Neutrophil (primary cell): ENCODE results near the gene PRMT9.

Source experiments
- H3K27ac ChIP-seq: fragments of 200-600 bp; sonication (generic); 2 replicates; pipeline ENCODE4 v1.5.1; 2016; ENCODE audit warnings: mild to moderate bottlenecking, moderate library complexity
- H3K27me3 ChIP-seq: fragments of 200-600 bp; sonication (generic); 2 replicates; pipeline ENCODE4 v1.6.0; 2016; ENCODE audit warnings: mild to moderate bottlenecking
- H3K36me3 ChIP-seq: fragments of 200-600 bp; sonication (generic); 2 replicates; pipeline ENCODE4 v1.5.1; 2017
- H3K4me1 ChIP-seq, 2 experiments: fragments of 200-600 bp in 1 of 2; sonication (generic) in 1 of 2; 1 replicate in 1 of 2; 2 replicates in 1 of 2; pipeline versions ENCODE4 v1.5.1 to v1.6.1; 2013 to 2016; ENCODE audit warnings: low read depth in 1 of 2, low read length in 1 of 2, mild to moderate bottlenecking in 1 of 2, moderate library complexity in 1 of 2; ENCODE audit not compliant: control insufficient read depth in 1 of 2, insufficient read depth in 1 of 2
- H3K4me3 ChIP-seq, 2 experiments: fragments of 200-600 bp in 1 of 2; sonication (generic) in 1 of 2; 1 replicate in 1 of 2; 2 replicates in 1 of 2; pipeline ENCODE4 v1.5.1; 2013 to 2016; ENCODE audit warnings: low read depth in 1 of 2, low read length in 1 of 2, mild to moderate bottlenecking in 1 of 2, moderate library complexity in 1 of 2
- H3K9me3 ChIP-seq: fragments of 200-600 bp; sonication (generic); 2 replicates; pipeline ENCODE4 v1.5.1; 2016
- TF ChIP-seq, protein P1 (sequence below): fragments of 200-600 bp; sonication (generic); IDR thresholded peaks from 2 replicates; pipeline ENCODE4 v1.5.1; 2016; ENCODE audit warnings: antibody characterized with exemption

The PRMT9 gene

DNA sequence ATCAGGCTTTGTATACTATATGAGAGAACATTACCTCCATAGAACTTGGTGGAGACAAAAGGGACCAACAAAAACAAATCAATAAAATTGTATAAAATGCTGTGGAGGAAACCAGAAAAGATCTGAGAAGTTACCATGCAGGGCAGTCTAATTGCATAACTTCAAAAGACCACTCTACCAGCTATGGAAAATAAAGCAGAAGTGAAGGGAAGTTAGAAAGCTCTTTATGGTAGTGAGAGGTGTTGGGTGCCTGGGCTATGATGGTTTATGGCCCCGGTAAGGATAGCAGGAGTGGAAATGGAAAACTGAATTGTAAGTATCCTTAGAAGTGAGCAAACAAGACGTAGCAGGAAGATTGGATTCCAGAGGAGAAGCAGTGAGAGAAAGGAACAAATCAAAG, 63.6 kb downstream of the PRMT9 start:
- Histone ChIP-seq H3K4me3 (no peak overlapping the region), H3K27ac (no peak overlapping the region), H3K36me3 (peaks cover 25% of the 10 kb centered on the region), H3K4me1 (peaks cover 17 to 18% of the 10 kb centered on the region in 2 experiments), H3K27me3 (peaks cover 5% of the 10 kb centered on the region), H3K9me3 (no peaks in the 10 kb centered on the region)
- TF ChIP-seq, protein P1, sequence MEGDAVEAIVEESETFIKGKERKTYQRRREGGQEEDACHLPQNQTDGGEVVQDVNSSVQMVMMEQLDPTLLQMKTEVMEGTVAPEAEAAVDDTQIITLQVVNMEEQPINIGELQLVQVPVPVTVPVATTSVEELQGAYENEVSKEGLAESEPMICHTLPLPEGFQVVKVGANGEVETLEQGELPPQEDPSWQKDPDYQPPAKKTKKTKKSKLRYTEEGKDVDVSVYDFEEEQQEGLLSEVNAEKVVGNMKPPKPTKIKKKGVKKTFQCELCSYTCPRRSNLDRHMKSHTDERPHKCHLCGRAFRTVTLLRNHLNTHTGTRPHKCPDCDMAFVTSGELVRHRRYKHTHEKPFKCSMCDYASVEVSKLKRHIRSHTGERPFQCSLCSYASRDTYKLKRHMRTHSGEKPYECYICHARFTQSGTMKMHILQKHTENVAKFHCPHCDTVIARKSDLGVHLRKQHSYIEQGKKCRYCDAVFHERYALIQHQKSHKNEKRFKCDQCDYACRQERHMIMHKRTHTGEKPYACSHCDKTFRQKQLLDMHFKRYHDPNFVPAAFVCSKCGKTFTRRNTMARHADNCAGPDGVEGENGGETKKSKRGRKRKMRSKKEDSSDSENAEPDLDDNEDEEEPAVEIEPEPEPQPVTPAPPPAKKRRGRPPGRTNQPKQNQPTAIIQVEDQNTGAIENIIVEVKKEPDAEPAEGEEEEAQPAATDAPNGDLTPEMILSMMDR = no peak

DNA sequence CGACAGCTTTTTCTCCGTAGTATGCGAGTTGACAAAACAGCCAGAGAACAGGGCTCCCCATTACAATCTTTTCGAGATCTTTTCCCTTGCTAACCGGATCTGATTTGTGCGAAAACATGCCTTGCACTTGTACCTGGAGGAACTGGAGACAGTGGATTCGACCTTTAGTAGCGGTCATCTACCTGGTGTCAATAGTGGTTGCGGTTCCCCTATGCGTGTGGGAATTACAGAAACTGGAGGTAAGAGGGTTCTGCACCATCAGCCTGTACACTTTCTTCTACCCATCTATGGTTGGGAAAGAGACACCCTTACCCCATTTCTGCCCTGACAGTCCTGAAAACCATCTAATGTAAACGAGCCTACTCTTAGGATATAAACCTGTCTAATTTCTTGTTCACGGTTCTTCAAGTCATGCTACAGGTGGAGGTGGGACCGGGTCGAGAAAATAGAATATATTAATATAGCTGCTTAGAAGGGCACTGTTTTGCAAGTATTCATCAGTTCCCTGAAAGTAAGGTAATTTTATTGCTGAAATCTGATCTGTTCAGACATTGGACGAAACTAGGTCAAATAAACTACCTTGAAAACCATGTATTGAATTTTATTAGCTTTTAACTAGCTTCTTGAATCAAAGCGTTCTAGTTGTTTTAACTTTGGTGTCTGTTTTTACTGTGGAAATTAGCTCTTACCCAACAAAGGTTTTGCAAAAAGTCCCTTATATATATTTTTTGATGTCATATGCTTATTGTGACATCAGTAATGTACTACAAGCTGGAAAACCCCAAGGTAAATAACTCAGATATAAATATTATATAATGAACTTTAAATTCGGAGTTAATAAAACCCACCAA, 65.9 kb downstream of the PRMT9 start:
- H3K9me3 ChIP-seq = no peaks in the 10 kb centered on the region
- H3K36me3 ChIP-seq = peaks cover 12% of the 10 kb centered on the region
- H3K4me3 ChIP-seq = peak overlapping the region; percentile 84 to 91
- H3K27me3 ChIP-seq = peaks cover 27% of the 10 kb centered on the region
- H3K27ac ChIP-seq = peak overlapping the region; percentile 90
- H3K4me1 ChIP-seq = peaks cover 17 to 18% of the 10 kb centered on the region in 2 experiments
- TF ChIP-seq, protein P1 = no peak

DNA sequence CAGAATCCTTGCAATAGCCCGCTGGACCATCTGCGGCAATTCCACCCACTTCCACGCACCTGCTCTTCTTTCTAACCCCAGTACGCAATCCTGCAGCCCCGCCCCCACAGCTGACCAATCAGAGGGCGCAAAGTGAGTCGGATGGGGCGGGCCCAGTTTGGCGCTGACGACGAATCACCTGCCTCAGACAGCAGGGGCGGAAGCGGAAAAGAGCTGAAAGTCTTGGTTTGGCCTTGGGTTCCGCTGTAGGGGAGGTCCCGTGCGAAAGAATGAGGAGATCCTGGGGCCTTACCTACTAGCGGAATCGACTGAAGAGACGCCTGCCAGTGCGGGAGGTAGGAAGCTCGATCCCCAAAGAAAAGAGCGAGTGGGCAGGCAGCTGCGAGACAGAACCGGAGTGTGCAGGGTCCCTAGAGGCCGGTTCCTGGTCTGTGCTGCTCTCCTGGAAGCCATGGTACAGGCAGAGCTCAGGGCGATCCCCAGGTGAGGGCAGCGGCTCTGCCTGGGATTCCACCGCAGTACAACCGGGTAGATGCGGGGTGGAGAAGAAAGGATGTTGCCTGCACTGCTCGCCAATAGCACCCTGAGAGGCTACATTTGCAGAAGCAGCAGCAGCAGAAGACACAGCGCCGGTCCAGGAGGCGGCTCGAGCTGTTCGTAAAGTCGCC, 66.7 kb downstream of the PRMT9 start, which contains the start of gene TMEM184C:
TMEM184C (plus strand) TSS at position 225 of the 668 bp plus-strand sequence. CDS start 560 bp downstream, outside the sequence.
- Histone ChIP-seq H3K36me3 (peaks cover 4% of the 10 kb centered on the region), H3K4me1 (peaks cover 17 to 18% of the 10 kb centered on the region in 2 experiments), H3K4me3 (peak within 1 kb of the TSS; percentile 84 to 91), H3K27ac (peak within 1 kb of the TSS; percentile 90), H3K9me3 (no peaks in the 10 kb centered on the region), H3K27me3 (peaks cover 35% of the 10 kb centered on the region)
- TF ChIP-seq, protein P1 = peak; percentile 50

DNA sequence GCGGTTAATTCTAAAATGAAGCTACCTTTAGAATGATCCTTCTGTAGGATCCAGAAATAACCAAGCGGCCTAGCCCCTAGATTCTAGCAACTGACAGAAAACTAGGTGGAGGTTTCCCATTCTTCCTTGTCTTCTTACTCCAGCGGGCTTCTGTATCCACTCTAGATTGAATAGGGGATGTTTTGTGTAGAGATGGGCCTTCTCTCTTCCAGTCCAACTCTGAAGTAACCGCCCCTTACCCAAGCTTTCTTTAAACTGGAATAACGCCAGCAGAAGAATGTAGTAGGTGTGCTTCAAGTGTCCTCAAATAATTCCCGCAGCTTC, 67.2 kb downstream of the PRMT9 start:
- H3K4me3 ChIP-seq = peak overlapping the region; percentile 84 to 91
- peak overlapping the region; percentile 90 for H3K27ac ChIP-seq
- peaks cover 17 to 18% of the 10 kb centered on the region in 2 experiments for H3K4me1 ChIP-seq
- H3K9me3 ChIP-seq = no peaks in the 10 kb centered on the region
- TF ChIP-seq, protein P1 = no peak
- H3K27me3 ChIP-seq = peaks cover 40% of the 10 kb centered on the region
- no peaks in the 10 kb centered on the region for H3K36me3 ChIP-seq

DNA sequence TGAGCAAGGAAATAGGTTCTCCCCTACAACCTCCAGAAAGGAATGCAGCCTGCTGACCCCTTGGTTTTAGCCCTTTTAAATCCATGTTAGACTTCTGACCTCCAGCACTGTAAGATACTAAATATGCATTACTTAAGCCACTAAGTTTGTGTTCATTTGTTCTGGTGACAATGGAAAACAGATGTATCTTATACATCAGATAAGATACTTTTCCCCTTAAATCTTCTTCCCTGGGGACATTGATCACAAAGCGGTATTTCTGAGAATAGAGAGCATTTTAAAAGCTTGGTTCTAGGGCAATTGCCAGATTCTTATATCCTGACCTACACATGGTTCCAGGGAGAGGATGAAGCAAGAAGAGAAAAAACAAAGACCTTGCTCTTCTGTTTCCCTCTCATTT, 73.3 kb downstream of the PRMT9 start:
- TF ChIP-seq, protein P1 = no peak
- Histone ChIP-seq H3K4me3 (no peak overlapping the region), H3K27ac (no peak overlapping the region), H3K9me3 (no peaks in the 10 kb centered on the region), H3K36me3 (no peaks in the 10 kb centered on the region), H3K4me1 (no peaks in the 10 kb centered on the region), H3K27me3 (peaks cover 56% of the 10 kb centered on the region)
